Transverse colon (tissue), 4 donors: ENCODE results near the gene LDB2. TPM values are rescaled to one million over a fixed set of nuclear protein-coding genes. Genes with fewer than 3 reads are reported as not detected.

ENCODE experiments used
- DNase-seq: peaks from one replicate; pipeline ENCODE4 v3.0.0-alpha.2; 2019
- H3K27ac ChIP-seq, 4 donors: fragments of 200-600 bp; sonication (generic); 2 replicates each; pipeline ENCODE4 v1.5.1; 2016 to 2018; ENCODE audit warnings: inconsistent platforms in 4 of 4
- H3K27me3 ChIP-seq: fragments of 200-600 bp; sonication (generic); 2 replicates; pipeline ENCODE4 v1.5.1; 2017; ENCODE audit warnings: inconsistent platforms
- H3K36me3 ChIP-seq, 4 donors: fragments of 200-600 bp; sonication (generic); 2 replicates each; pipeline ENCODE4 v1.5.1; 2017 to 2019; ENCODE audit warnings: inconsistent platforms in 4 of 4
- H3K4me1 ChIP-seq, 4 donors: fragments of 200-600 bp; sonication (generic); 2 replicates each; pipeline ENCODE4 v1.5.1; 2017 to 2020; ENCODE audit warnings: inconsistent platforms in 4 of 4
- H3K4me3 ChIP-seq, 4 donors: fragments of 200-600 bp; sonication (generic); 1 replicate in 1 of 4; 2 replicates in 3 of 4; pipeline versions ENCODE4 v1.5.1 to v1.6.1; 2017 to 2019; ENCODE audit warnings: inconsistent platforms in 4 of 4
- H3K9me3 ChIP-seq, 2 donors: fragments of 200-600 bp; sonication (generic); 2 replicates each; pipeline ENCODE4 v1.5.1; 2017 to 2019; ENCODE audit warnings: inconsistent platforms in 2 of 2
- CTCF ChIP-seq, 5 experiments: fragments of 200-600 bp in 3 of 5; fragments of 450-650 bp in 2 of 5; sonication (generic) in 3 of 5; IDR thresholded peaks; 1 replicate in 2 of 5; 2 replicates in 3 of 5; pipeline ENCODE4 v1.5.1; 2016 to 2017; ENCODE audit warnings: antibody characterized with exemption in 5 of 5, inconsistent platforms in 3 of 5, mild to moderate bottlenecking in 2 of 5, moderate library complexity in 1 of 5
- EP300 ChIP-seq: sonication (generic); formaldehyde crosslinking; IDR thresholded peaks from one replicate; pipeline ENCODE4 v1.6.1; 2017; ENCODE audit warnings: antibody characterized with exemption, low read depth
- POLR2A ChIP-seq: fragments of 450-650 bp; IDR thresholded peaks from one replicate; pipeline ENCODE4 v1.6.1; 2016; ENCODE audit warnings: antibody characterized with exemption, mild to moderate bottlenecking, moderate library complexity
- POLR2AphosphoS5 ChIP-seq, 3 donors: sonication (generic); formaldehyde crosslinking; IDR thresholded peaks; one replicate each; pipeline ENCODE4 v1.6.1; 2016; ENCODE audit warnings: antibody characterized with exemption in 3 of 3
- WGBS, 2 donors: methylation state at CpG; one replicate each; pipeline ENCODE4 v1.1.5; 2018; ENCODE audit warnings: low coverage in 1 of 2; 5-methylcytosine and 5-hydroxymethylcytosine counted together
- in situ Hi-C, 4 donors: fragments of 200-750 bp; cut with MboI; loops; one replicate each; pipeline versions ENCODE4 v1.15.0 to v1.15.1; 2017; ENCODE audit warnings: low sequenced_read_pairs in 3 of 4, low pct_ligation_motif_present in 1 of 4, low pct_unique_long_range_greater_than_20kb in 1 of 4
- intact Hi-C: fragments of 100-400 bp; cut with DNase I; formaldehyde crosslinking; loops from one replicate; pipeline ENCODE4 v1.15.1; 2023; ENCODE audit warnings: low total_unique reads
- total RNA-seq, 4 donors: library from RNA; depleted of rRNA; stranded (reverse); fragments of >200 nt; gene quantifications; one replicate each; pipeline ENCODE4 v1.1.0, GENCODE V29; 2016

The LDB2 gene
- total RNA-seq, 4 donors from 2014 or later = 7.0 to 46.6 (median 8.9) TPM

GRCh38 chr4:16733509-16733908 lies 164.9 kb downstream of the LDB2 start:
- TF ChIP-seq POLR2AphosphoS5 (IDR thresholded peaks at IDR 0.05) (no peak), EP300 (no peak), POLR2A (no peak), CTCF (IDR thresholded peaks at IDR 0.05) (no peak)
- intact Hi-C loops = no loop called here
- Histone ChIP-seq H3K9me3 (no peaks in the 10 kb centered on the region), H3K36me3 (no peaks in the 10 kb centered on the region), H3K4me1 (no peaks in the 10 kb centered on the region), H3K4me3 (no peak overlapping the region), H3K27ac (no peak overlapping the region), H3K27me3 (no peaks in the 10 kb centered on the region)
- 65 to 83% methylated on average over 4 of the region's 4 CpGs for WGBS, 2 donors
- in situ Hi-C loops = no loop called here
- DNase-seq = no peak

- Histone ChIP-seq H3K27ac (no peak overlapping the region), H3K36me3 (no peaks in the 10 kb centered on the region), H3K4me3 (no peak overlapping the region), H3K27me3 (no peaks in the 10 kb centered on the region), H3K4me1 (no peaks in the 10 kb centered on the region), H3K9me3 (no peaks in the 10 kb centered on the region)
- no peak for TF ChIP-seq CTCF (IDR thresholded peaks at IDR 0.05)
- no peak for TF ChIP-seq POLR2A
- no peak for TF ChIP-seq POLR2AphosphoS5 (IDR thresholded peaks at IDR 0.05)
- TF ChIP-seq EP300 = no peak
- DNase-seq = no peak
- WGBS, 2 donors = 76 to 90% methylated on average over 5 to 6 of the region's 6 CpGs
- in situ Hi-C loops (no loop called here), intact Hi-C loops (no loop called here)
These were observed 165.7 kb downstream of the LDB2 start for GRCh38 chr4:16732741-16733140.

GRCh38 chr4:16731776-16732380 lies 166.6 kb downstream of the LDB2 start:
- intact Hi-C loops = no loop called here
- Histone ChIP-seq H3K9me3 (no peaks in the 10 kb centered on the region), H3K4me3 (no peak overlapping the region), H3K27me3 (no peaks in the 10 kb centered on the region), H3K4me1 (no peaks in the 10 kb centered on the region), H3K36me3 (no peaks in the 10 kb centered on the region), H3K27ac (no peak overlapping the region)
- no peak for TF ChIP-seq POLR2AphosphoS5 (IDR thresholded peaks at IDR 0.05)
- no peak for DNase-seq
- 63 to 64% methylated on average over 1 to 3 of the region's 3 CpGs for WGBS, 2 donors
- in situ Hi-C loops = no loop called here

GRCh38 chr4:16730522-16731205 lies 167.8 kb downstream of the LDB2 start:
- no peaks in the 10 kb centered on the region for H3K9me3 ChIP-seq
- no peaks in the 10 kb centered on the region for H3K27me3 ChIP-seq
- H3K36me3 ChIP-seq = no peaks in the 10 kb centered on the region
- no peak overlapping the region for H3K4me3 ChIP-seq
- TF ChIP-seq POLR2A (no peak), POLR2AphosphoS5 (IDR thresholded peaks at IDR 0.05) (no peak), EP300 (no peak), CTCF (IDR thresholded peaks at IDR 0.05) (no peak)
- intact Hi-C loops = no loop called here
- no peaks in the 10 kb centered on the region for H3K4me1 ChIP-seq
- in situ Hi-C loops = no loop called here
- DNase-seq = no peak
- no peak overlapping the region for H3K27ac ChIP-seq
- 80 to 84% methylated on average over 3 of the region's 3 CpGs for WGBS, 2 donors
